K562 (cell line): ENCODE data around the gene ZBTB9. TPM values are rescaled to one million over a fixed set of nuclear protein-coding genes. Genes with fewer than 3 reads are reported as not detected.

Source experiments
- BRF2 ChIP-seq: IDR thresholded peaks from 3 replicates; pipeline ENCODE4 v1.6.1; 2011; ENCODE audit warnings: borderline replicate concordance, mild to moderate bottlenecking; ENCODE audit not compliant: insufficient read length, insufficient read depth
- CHD4 ChIP-seq: fragments of 200-600 bp; sonication (generic); IDR thresholded peaks from 3 replicates; pipeline ENCODE4 v1.6.1; 2012; ENCODE audit warnings: low read depth, mild to moderate bottlenecking, mixed read lengths, low read length, inconsistent platforms; ENCODE audit not compliant: insufficient read depth, insufficient replicate concordance, poor library complexity, severe bottlenecking
- DNMT1 ChIP-seq: fragments of 450-650 bp; IDR thresholded peaks from 2 replicates; pipeline ENCODE4 v1.6.1; 2016; ENCODE audit warnings: antibody characterized with exemption, mild to moderate bottlenecking
- ERF ChIP-seq: fragments of 450-650 bp; formaldehyde crosslinking; IDR thresholded peaks from 2 replicates; pipeline ENCODE4 v1.4.0; 2020; ENCODE audit warnings: mild to moderate bottlenecking, mixed read lengths
- ID3 ChIP-seq, 2 experiments: fragments of 250-450 bp in 1 of 2; fragments of 450-650 bp in 1 of 2; sonication (Bioruptor Pico) in 1 of 2; IDR thresholded peaks; 2 replicates each; pipeline versions ENCODE4 v1.6.1 to v1.8.0; 2016 to 2021; ENCODE audit warnings: mild to moderate bottlenecking in 2 of 2, moderate library complexity in 2 of 2, missing compliant biosample characterization in 1 of 2, missing genetic modification characterization in 1 of 2
- ILK ChIP-seq: fragments of 450-650 bp; IDR thresholded peaks from 2 replicates; pipeline ENCODE4 v1.6.1; 2016; ENCODE audit warnings: missing genetic modification characterization, low read depth, mild to moderate bottlenecking, missing compliant biosample characterization, moderate library complexity, borderline replicate concordance
- MIER1 ChIP-seq: fragments of 450-650 bp; IDR thresholded peaks from 2 replicates; pipeline ENCODE4 v1.6.1; 2016; ENCODE audit warnings: antibody characterized with exemption, mild to moderate bottlenecking, low read depth
- POLR2AphosphoS2 ChIP-seq: IDR thresholded peaks from 2 replicates; pipeline ENCODE4 v1.6.1; 2012; ENCODE audit warnings: low read length, improper control_type of control experiment
- RBBP5 ChIP-seq: fragments of 200-600 bp; sonication (generic); IDR thresholded peaks from 2 replicates; pipeline ENCODE4 v1.6.1; 2012; ENCODE audit warnings: borderline replicate concordance, mild to moderate bottlenecking, low read length, control low read depth, inconsistent platforms; ENCODE audit not compliant: insufficient read depth, poor library complexity, severe bottlenecking
- TRIM24 ChIP-seq, 2 experiments: fragments of 450-650 bp; IDR thresholded peaks; 2 replicates each; pipeline ENCODE4 v1.6.1; 2016
- ZBTB40 ChIP-seq, 2 experiments: fragments of 450-650 bp in 1 of 2; sonication (generic) in 1 of 2; formaldehyde crosslinking in 1 of 2; IDR thresholded peaks; 2 replicates each; pipeline versions ENCODE4 v1.7.1 to v1.9.0; 2016 to 2022; ENCODE audit warnings: inconsistent platforms in 1 of 2, mild to moderate bottlenecking in 1 of 2, missing genetic modification reagents in 1 of 2
- ZEB2 ChIP-seq: fragments of 450-650 bp; IDR thresholded peaks from 2 replicates; pipeline ENCODE4 v1.6.1; 2016
- ZNF354B ChIP-seq: fragments of 250-450 bp; sonication (Bioruptor Pico); IDR thresholded peaks from 2 replicates; pipeline ENCODE4 v1.4.0; 2020
- ZNF561 ChIP-seq: fragments of 450-650 bp; formaldehyde crosslinking; conservative IDR thresholded peaks from 2 replicates; pipeline ENCODE4 v1.4.0; 2020; ENCODE audit warnings: mild to moderate bottlenecking, moderate library complexity
- ZNF589 ChIP-seq: fragments of 200-800 bp; sonication (Bioruptor generic); IDR thresholded peaks from 2 replicates; pipeline ENCODE4 v1.6.1; 2016; ENCODE audit warnings: low read depth, missing genetic modification characterization, missing compliant biosample characterization
- ZNF695 ChIP-seq: fragments of 450-650 bp; formaldehyde crosslinking; IDR thresholded peaks from 2 replicates; pipeline ENCODE4 v1.4.0; 2020; ENCODE audit warnings: mild to moderate bottlenecking, moderate library complexity
- polyA plus RNA-seq, 8 experiments: library from polyadenylated mRNA; depleted of rRNA in 4 of 8; stranded (reverse) in 5 of 8; unstranded in 3 of 8; fragments of >200 nt; fragmentation: Nextera tagmentation in 2 of 8; fragmentation: Illumina TruSeq in 1 of 8; extraction: Ambion mirVana in 2 of 8; extraction: Trizol in 1 of 8; gene quantifications; 2 replicates each; pipeline versions ENCODE4 v1.2.1 to v1.2.3, GENCODE V29; 2011 to 2014; ENCODE audit warnings: inconsistent platforms in 1 of 8, missing spikeins in 1 of 8
- total RNA-seq, 7 experiments: library from RNA; depleted of rRNA in 6 of 7; stranded (reverse); fragments of >200 nt in 6 of 7; fragmentation: Illumina TruSeq in 2 of 7; extraction: Trizol in 2 of 7; gene quantifications; 2 replicates each; pipeline versions ENCODE4 v1.2.1 to v1.2.3, GENCODE V29; 2011 to 2021; ENCODE audit warnings: low replicate concordance in 1 of 7

The ZBTB9 gene
- total and polyA plus RNA-seq, 9 of the 15 experiments (the other 6 are each of a cell fraction or from before 2014, with no cell fraction given) = 1.9 to 19.5 (median 10.4) TPM

GRCh38 chr6:33428224-33428965, 26.0 kb upstream of the ZBTB9 start (continued):
- TF ChIP-seq POLR2AphosphoS2 = no peak
- TF ChIP-seq ZNF589 (CRISPR knock-in tag) = peak; percentile 80; the same call in 1 of the 2 replicates
- TF ChIP-seq TRIM24 (IDR thresholded peaks at IDR 0.05) = peak in 1 of 2 experiments; percentile 38; a peak in 1 of 4 replicates
- no peak for TF ChIP-seq DNMT1
- TF ChIP-seq ZNF354B (CRISPR knock-in tag) = no peak
- peak; percentile 23 for TF ChIP-seq RBBP5
- TF ChIP-seq CHD4 = no peak
- TF ChIP-seq ERF (CRISPR knock-in tag) = peak; percentile 90
- TF ChIP-seq ZBTB40 (IDR thresholded peaks at IDR 0.05) = no peak; the same call in 1 of the 2 replicates
- peak; percentile 75; the same call in 1 of the 2 replicates for TF ChIP-seq ZBTB40 (CRISPR knock-in tag; IDR thresholded peaks at IDR 0.05)
- TF ChIP-seq BRF2 = no peak
- TF ChIP-seq ZNF695 = no peak
- TF ChIP-seq ZNF561 = no peak
- 0 out of 2 replicates have a peak, but pooled peaks have one; percentile 31 for TF ChIP-seq MIER1
- no peak for TF ChIP-seq ID3 (CRISPR knock-in tag; IDR thresholded peaks at IDR 0.05)
- TF ChIP-seq ID3 (tag; IDR thresholded peaks at IDR 0.05) = peak; percentile 81
- no peak for TF ChIP-seq ZEB2
- no peak for TF ChIP-seq ILK (tag)
